Right lobe of liver (tissue), 4 donors: ENCODE results near the gene FER1L5.

ENCODE experiments used
- CTCF ChIP-seq, 4 donors: fragments of 200-600 bp in 3 of 4; fragments of 450-650 bp in 1 of 4; IDR thresholded peaks; one replicate each; pipeline versions ENCODE4 v1.5.1 to v1.8.0; 2016 to 2022; ENCODE audit warnings: antibody characterized with exemption in 4 of 4, mild to moderate bottlenecking in 2 of 4
- POLR2A ChIP-seq: fragments of 450-650 bp; IDR thresholded peaks from one replicate; pipeline ENCODE4 v1.6.1; 2017; ENCODE audit warnings: antibody characterized with exemption, mild to moderate bottlenecking
- donor health status: DM: no; HTN: no; CAD: no.
- donor health status: DM: no; HTN: no; CAD: no.
- donor health status: DM: no; HTN: yes; CAD: no.

GRCh38 chr2:96685577-96686459, 43.3 kb downstream of the FER1L5 start:
- no peak for TF ChIP-seq CTCF (IDR thresholded peaks at IDR 0.05)
- no peak for TF ChIP-seq POLR2A
